ENCODE results near the gene UTP14C.
"Not testable (repeated sequence)": the region's sequence is repeated elsewhere in the genome, so short reads cannot be mapped to it uniquely, and the experiment has no call there.

Gene UTP14C, protein sequence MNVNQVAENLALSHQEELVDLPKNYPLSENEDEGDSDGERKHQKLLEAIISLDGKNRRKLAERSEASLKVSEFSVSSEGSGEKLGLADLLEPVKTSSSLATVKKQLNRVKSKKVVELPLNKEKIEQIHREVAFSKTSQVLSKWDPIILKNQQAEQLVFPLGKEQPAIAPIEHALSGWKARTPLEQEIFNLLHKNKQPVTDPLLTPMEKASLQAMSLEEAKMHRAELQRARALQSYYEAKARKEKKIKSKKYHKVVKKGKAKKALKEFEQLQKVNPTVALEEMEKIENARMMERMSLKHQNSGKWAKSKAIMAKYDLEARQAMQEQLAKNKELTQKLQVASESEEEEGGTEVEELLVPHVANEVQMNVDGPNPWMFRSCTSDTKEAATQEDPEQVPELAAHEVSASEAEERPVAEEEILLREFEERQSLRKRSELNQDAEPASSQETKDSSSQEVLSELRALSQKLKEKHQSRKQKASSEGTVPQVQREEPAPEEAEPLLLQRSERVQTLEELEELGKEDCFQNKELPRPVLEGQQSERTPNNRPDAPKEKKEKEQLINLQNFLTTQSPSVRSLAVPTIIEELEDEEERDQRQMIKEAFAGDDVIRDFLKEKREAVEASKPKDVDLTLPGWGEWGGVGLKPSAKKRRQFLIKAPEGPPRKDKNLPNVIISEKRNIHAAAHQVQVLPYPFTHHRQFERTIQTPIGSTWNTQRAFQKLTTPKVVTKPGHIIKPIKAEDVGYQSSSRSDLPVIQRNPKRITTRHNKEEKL

GRCh38 chr13:52024481-52024880 is at the start of gene UTP14C:
TSS of gene UTP14C (plus strand) at chr13:52024691. CDS start at chr13:52028805, 4,114 bp downstream.
- DNase-seq (ENCODE audit: low read depth in 2 of 2): no peak

GRCh38 chr13:51976423-51976822 is 48.1 kb upstream of the UTP14C start:
- no peak for DNase-seq (ENCODE audit: low read depth in 2 of 2)

DNA sequence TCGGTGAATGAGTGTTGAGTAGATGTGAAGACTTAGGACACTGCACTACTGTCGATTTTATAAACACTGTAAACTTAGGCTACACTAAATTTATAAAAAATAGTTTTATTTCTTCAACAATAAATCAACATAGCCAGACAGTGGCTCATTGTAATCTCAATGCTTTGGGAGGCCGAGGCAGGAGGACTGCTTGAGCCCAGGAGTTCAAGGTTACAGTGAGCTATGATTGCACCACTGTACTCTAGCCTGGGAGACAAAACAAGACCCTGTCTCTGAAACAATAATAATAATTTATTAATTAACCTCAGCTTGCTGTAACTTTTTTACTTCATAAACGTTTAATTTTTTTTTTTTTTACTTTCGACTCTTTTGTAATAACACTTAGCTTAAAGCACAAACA is 47.6 kb upstream of the UTP14C start:
- no peak for DNase-seq (ENCODE audit: low read depth in 2 of 2)

- no peak for DNase-seq (ENCODE audit: low read depth in 2 of 2)
Observed at GRCh38 chr13:51977625-51978024, 46.9 kb upstream of the UTP14C start.

GRCh38 chr13:51978796-51979556 is 45.5 kb upstream of the UTP14C start:
- no peak for DNase-seq (ENCODE audit: low read depth in 2 of 2)

GRCh38 chr13:51980908-51981307 is 43.6 kb upstream of the UTP14C start:
- DNase-seq (ENCODE audit: low read depth in 2 of 2): no peak

DNA sequence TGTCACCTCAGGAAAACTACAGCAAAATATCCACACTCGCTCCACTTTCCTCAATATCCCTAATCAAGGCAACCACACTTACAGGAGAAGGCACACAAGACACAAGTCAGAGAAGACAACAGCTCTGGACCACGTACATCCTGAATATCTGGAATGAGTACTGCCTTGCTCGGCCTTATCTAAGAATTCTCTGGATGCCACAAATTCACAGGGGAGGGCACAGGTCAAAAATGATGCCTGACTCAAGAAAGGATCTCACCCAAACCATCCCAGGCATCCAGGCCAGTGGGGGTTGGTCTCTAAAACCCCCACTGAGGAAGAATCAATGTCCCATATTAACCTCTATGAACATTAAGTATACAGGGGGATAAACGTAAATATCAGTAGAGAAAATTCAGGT is 43.1 kb upstream of the UTP14C start:
- DNase-seq (ENCODE audit: low read depth in 2 of 2): no peak

DNA sequence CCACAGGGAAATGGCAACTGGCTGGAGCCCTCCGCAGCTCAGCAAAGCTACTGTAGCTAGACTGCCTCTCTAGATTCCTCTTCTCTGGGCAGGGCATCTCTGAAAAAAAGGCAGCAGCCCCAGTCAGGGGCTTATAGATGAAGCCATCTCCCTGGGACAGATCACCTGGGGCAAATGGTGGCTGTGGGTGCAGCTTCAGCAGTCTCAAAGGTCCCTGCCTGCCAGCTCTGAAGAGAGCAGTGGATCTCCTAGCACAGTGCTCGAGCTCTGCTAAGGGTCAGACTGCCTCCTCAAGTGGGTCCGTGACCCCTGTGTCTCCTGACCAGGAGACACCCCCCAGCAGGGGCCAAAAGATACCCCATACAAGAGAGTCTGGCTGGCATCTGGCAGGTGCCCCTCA is 41.2 kb upstream of the UTP14C start:
- DNase-seq (ENCODE audit: low read depth in 2 of 2): not testable (repeated sequence)

DNA sequence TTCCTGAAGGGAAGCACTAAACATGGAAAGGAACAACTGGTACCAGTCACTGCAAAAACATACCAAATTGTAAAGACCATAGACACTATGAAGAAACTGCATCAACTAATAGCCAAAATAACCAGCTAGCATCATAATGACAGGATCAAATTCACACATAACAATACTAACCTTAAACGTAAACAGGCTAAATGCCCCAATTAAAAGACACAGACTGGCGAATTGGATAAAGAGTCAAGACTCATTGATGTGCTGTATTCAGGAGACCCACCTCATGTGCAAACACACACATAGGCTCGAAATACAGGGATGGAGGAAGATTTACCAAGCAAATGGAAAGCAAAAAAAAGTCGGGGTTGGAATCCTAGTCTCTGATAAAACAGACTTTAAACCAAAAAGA is 39.6 kb upstream of the UTP14C start:
- DNase-seq (ENCODE audit: low read depth in 2 of 2): not testable (repeated sequence)

DNA sequence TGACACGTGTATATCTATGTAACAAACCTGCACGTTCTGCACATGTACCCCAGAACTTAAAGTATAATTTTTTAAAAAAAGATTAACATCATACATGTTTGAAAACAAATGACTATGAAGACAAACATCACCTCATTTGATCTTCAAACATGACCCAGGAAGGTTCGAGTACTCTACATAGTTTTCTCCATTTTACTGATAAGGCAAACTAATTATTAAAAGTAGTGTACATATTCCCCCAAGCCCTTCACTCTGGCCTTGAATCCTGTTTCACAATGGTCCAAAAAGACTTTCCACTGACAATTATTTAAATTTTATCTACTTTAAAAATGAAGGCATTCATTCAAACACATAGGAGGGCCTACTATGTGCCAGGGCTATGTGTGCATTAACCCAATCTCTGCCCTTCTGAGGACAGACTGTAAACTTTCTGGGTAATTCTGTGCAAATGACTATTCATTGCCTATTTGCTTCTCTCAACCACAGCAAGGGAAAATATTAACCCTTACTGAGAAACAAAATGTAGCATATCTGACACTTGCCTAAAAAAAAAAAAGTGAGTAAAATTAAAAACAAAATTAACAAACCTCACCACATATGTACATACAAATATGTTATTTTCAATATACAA is 35.4 kb upstream of the UTP14C start:
- no peak for DNase-seq (ENCODE audit: low read depth in 2 of 2)

GRCh38 chr13:51993713-51994112 is 30.8 kb upstream of the UTP14C start:
- no peak for DNase-seq (ENCODE audit: low read depth in 2 of 2)

DNA sequence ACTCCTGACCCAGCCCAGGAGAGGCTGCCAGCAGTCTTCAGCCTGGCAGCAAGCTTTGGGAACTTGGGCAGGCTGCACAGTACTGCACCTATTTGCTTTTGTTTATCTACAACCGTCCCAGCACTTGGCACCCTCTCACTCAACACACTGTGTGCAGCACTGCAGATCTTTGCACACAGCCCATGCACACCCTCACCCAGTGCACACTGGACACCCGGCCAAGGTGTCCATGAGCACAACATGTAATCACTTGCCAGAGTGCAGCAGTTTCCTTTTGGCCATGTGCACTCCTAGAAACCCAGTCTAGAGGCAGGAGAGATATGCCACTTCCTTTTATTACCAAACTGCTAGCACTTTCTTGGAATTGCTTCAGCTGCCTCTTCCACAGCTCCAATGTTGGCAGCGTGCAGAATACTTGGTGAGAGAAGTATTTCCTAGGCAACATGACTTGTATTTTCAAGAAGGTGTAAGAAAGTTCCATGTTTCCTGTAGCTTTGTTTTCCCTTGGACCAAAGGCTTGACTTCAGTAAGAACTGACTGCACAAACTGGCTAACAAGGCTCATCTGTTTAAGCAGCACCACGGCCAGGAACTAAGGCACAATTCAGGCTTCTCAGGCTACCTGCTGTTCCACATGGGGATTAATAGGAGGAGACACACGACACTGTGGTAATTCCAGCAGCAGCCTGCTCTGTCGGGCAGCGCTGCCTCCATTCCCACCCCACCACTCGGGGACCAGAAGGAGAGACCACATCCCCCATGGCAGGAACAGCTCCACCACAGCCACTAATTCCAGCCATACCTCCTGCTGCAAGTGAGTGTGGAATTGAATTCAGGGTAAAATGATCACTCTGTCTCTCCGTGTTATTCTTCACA is 28.6 kb upstream of the UTP14C start:
- DNase-seq (ENCODE audit: low read depth in 2 of 2): no peak

- DNase-seq (ENCODE audit: low read depth in 2 of 2): no peak
Observed at GRCh38 chr13:51996641-51997040, 27.9 kb upstream of the UTP14C start.

- DNase-seq (ENCODE audit: low read depth in 2 of 2): no peak
Observed at GRCh38 chr13:51997186-51997585, 27.3 kb upstream of the UTP14C start.

GRCh38 chr13:51997641-51998330 is 26.7 kb upstream of the UTP14C start:
- DNase-seq (ENCODE audit: low read depth in 2 of 2): no peak

- DNase-seq (ENCODE audit: low read depth in 2 of 2): no peak
Observed at GRCh38 chr13:51998723-51999509, 25.6 kb upstream of the UTP14C start.

GRCh38 chr13:51999510-51999911 is 25.0 kb upstream of the UTP14C start:
- DNase-seq (ENCODE audit: low read depth in 2 of 2): no peak

GRCh38 chr13:51999921-52000320 is 24.6 kb upstream of the UTP14C start:
- no peak for DNase-seq (ENCODE audit: low read depth in 2 of 2)

GRCh38 chr13:52001120-52001731 is 23.3 kb upstream of the UTP14C start:
- no peak for DNase-seq (ENCODE audit: low read depth in 2 of 2)
